AG04450 (cell line): Measurements from ENCODE around the gene TBL1XR1. TPM values are rescaled to one million over a fixed set of nuclear protein-coding genes. Genes with fewer than 3 reads are reported as not detected.

Source experiments
- CTCF ChIA-PET: fragments of 300-600, 350-600 bp; formaldehyde crosslinking; extraction: SDS; loops from one replicate; lab custom pipeline; 2022; ENCODE audit warnings: antibody characterized with exemption, inconsistent platforms; lab: Charles Lee
- POLR2A ChIA-PET: fragments of 350-600 bp; formaldehyde crosslinking; extraction: SDS; loops from one replicate; lab custom pipeline; 2021; ENCODE audit warnings: antibody characterized with exemption, inconsistent platforms; lab: Yijun Ruan, JAX
- DNase-seq: peaks from one replicate; pipeline ENCODE4 v3.0.0-alpha.2; 2011; ENCODE audit warnings: low read depth, low spot score
- H3K27ac ChIP-seq: one replicate; pipeline ENCODE4 v1.5.1; 2012; ENCODE audit warnings: low read depth, low read length, control low read depth
- H3K27me3 ChIP-seq: one replicate; pipeline ENCODE4 v1.6.0; 2012; ENCODE audit warnings: low read length; ENCODE audit not compliant: control insufficient read depth, insufficient read depth
- H3K4me3 ChIP-seq: 2 replicates; pipeline ENCODE4 v1.5.1; 2011; ENCODE audit warnings: mild to moderate bottlenecking, low read depth, low read length, control low read depth
- H3K9me3 ChIP-seq: 2 replicates; pipeline ENCODE4 v1.5.1; 2012; ENCODE audit warnings: low read length; ENCODE audit not compliant: control insufficient read depth, insufficient read depth
- CTCF ChIP-seq: IDR thresholded peaks from 2 replicates; pipeline ENCODE4 v1.5.1; 2011; ENCODE audit warnings: low read depth, low read length, control low read depth, inconsistent platforms
- polyA plus RNA-seq: library from polyadenylated mRNA; depleted of rRNA; stranded (reverse); fragments of >200 nt; gene quantifications from 2 replicates; pipeline ENCODE4 v1.2.3, GENCODE V29; 2011

Gene TBL1XR1
- polyA plus RNA-seq, 1 experiment, result 207 TPM

- Histone ChIP-seq H3K4me3 (peak overlapping the region; percentile 92), H3K27ac (peak overlapping the region; percentile 92), H3K27me3 (no peaks in the 10 kb centered on the region), H3K9me3 (no peaks in the 10 kb centered on the region; the same call in 1 of the 2 replicates)
- no peak for TF ChIP-seq CTCF
- DNase-seq, result no peak
- ChIA-PET POLR2A (interaction anchor here (1.0 to 1.8 kb wide), 2 partner anchors 163 to 164 kb away, joined by 7 to 32 read pairs; no protein-coding TSS in a partner anchor), CTCF (interaction anchor here (0.7 to 1.4 kb wide), 3 partner anchors 145 to 1189 kb away, joined by 3 read pairs; no protein-coding TSS in a partner anchor)
Observed at GRCh38 chr3:177196456-177197040, 734 bp downstream of the TBL1XR1 start.

GRCh38 chr3:177196008-177196455 lies 1.2 kb downstream of the TBL1XR1 start:
- no peak for DNase-seq
- Histone ChIP-seq H3K27ac (peak overlapping the region; percentile 92), H3K9me3 (no peaks in the 10 kb centered on the region; the same call in 1 of the 2 replicates), H3K4me3 (peak overlapping the region; percentile 92), H3K27me3 (no peaks in the 10 kb centered on the region)
- TF ChIP-seq CTCF, result no peak
- ChIA-PET CTCF (interaction anchor here (0.7 to 1.4 kb wide), 3 partner anchors 144 to 1190 kb away, joined by 3 read pairs; no protein-coding TSS in a partner anchor), POLR2A (interaction anchor here (1.0 kb wide), 1 partner anchor 164 kb away, joined by 7 read pairs; no protein-coding TSS in a partner anchor)

- Histone ChIP-seq H3K27ac (no peak overlapping the region), H3K9me3 (no peaks in the 10 kb centered on the region; the same call in 1 of the 2 replicates), H3K27me3 (no peaks in the 10 kb centered on the region), H3K4me3 (peak overlapping the region; percentile 92)
- TF ChIP-seq CTCF, result no peak
- ChIA-PET CTCF (interaction anchor here (1.0 to 1.4 kb wide), 3 partner anchors 143 to 1190 kb away, joined by 3 to 6 read pairs (median 3); no protein-coding TSS in a partner anchor), POLR2A (interaction anchor here (0.5 to 1.0 kb wide), 2 partner anchors 34 to 164 kb away, joined by 3 to 7 read pairs; no protein-coding TSS in a partner anchor)
- DNase-seq, result no peak
Observed at GRCh38 chr3:177195242-177195991, 1.9 kb downstream of the TBL1XR1 start.

- no peaks in the 10 kb centered on the region; the same call in 1 of the 2 replicates for H3K9me3 ChIP-seq
- peak overlapping the region; percentile 92 for H3K4me3 ChIP-seq
- DNase-seq, result no peak
- ChIA-PET CTCF (interaction anchor here (0.9 to 1.4 kb wide), 2 partner anchors 103 to 1191 kb away, joined by 3 to 6 read pairs; no protein-coding TSS in a partner anchor), POLR2A (interaction anchor here (0.6 kb wide), 1 partner anchor 291 kb away, joined by 3 read pairs; no protein-coding TSS in a partner anchor)
- H3K27ac ChIP-seq, result no peak overlapping the region
- H3K27me3 ChIP-seq, result no peaks in the 10 kb centered on the region
- no peak for TF ChIP-seq CTCF
Observed at GRCh38 chr3:177194299-177194698, 3.0 kb downstream of the TBL1XR1 start.
